HL-60 (cell line): ENCODE results near the gene PRELP.

Experiments
- POLR2AphosphoS5 ChIP-seq: IDR thresholded peaks from 2 replicates; pipeline ENCODE4 v1.6.1; 2012; ENCODE audit warnings: low read depth
- TF ChIP-seq, protein P1 (sequence below): IDR thresholded peaks from one replicate; pipeline ENCODE4 v1.5.1; 2011; ENCODE audit warnings: low read length, control low read depth, inconsistent platforms; ENCODE audit not compliant: insufficient read depth

- TF ChIP-seq, protein P1, sequence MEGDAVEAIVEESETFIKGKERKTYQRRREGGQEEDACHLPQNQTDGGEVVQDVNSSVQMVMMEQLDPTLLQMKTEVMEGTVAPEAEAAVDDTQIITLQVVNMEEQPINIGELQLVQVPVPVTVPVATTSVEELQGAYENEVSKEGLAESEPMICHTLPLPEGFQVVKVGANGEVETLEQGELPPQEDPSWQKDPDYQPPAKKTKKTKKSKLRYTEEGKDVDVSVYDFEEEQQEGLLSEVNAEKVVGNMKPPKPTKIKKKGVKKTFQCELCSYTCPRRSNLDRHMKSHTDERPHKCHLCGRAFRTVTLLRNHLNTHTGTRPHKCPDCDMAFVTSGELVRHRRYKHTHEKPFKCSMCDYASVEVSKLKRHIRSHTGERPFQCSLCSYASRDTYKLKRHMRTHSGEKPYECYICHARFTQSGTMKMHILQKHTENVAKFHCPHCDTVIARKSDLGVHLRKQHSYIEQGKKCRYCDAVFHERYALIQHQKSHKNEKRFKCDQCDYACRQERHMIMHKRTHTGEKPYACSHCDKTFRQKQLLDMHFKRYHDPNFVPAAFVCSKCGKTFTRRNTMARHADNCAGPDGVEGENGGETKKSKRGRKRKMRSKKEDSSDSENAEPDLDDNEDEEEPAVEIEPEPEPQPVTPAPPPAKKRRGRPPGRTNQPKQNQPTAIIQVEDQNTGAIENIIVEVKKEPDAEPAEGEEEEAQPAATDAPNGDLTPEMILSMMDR = no peak
- no peak for TF ChIP-seq POLR2AphosphoS5
These were observed 4.5 kb downstream of the PRELP start for GRCh38 chr1:203480084-203480483.
